Pulmonary artery endothelial cell (primary cell): ENCODE data around the gene CLEC2D. TPM values are rescaled to one million over a fixed set of nuclear protein-coding genes. Genes with fewer than 3 reads are reported as not detected.
"Not testable (repeated sequence)": the region's sequence is repeated elsewhere in the genome, so short reads cannot be mapped to it uniquely, and the experiment has no call there.

Source experiments
- DNase-seq: peaks from one replicate; pipeline ENCODE4 v3.0.0-alpha.2; 2011; ENCODE audit warnings: low read depth, low spot score
- total RNA-seq: library from RNA; depleted of rRNA; stranded (reverse); fragments of >200 nt; gene quantifications from 2 replicates; pipeline ENCODE4 v1.2.3, GENCODE V29; 2014

CLEC2D gene
- total RNA-seq, 1 donor from 2014 or later, result 0.79 TPM

- DNase-seq, result no peak
These were observed 18.2 kb upstream of the CLEC2D start for GRCh38 chr12:9651265-9651729.

- DNase-seq, result no peak
These were observed 9.5 kb upstream of the CLEC2D start for GRCh38 chr12:9660046-9660445.

GRCh38 chr12:9661720-9662119, 7.8 kb upstream of the CLEC2D start:
- no peak for DNase-seq

GRCh38 chr12:9662488-9662887, 7.0 kb upstream of the CLEC2D start:
- no peak for DNase-seq

GRCh38 chr12:9667403-9668160, 1.9 kb upstream of the CLEC2D start:
- DNase-seq, result no peak

GRCh38 chr12:9668161-9669018, 1.1 kb upstream of the CLEC2D start:
- DNase-seq, result no peak

GRCh38 chr12:9669019-9669326, 540 bp upstream of the CLEC2D start:
- DNase-seq, result no peak

- DNase-seq, result not testable (repeated sequence)
These were observed 2.8 kb downstream of the CLEC2D start for GRCh38 chr12:9672340-9672739.

GRCh38 chr12:9673404-9674225, 4.1 kb downstream of the CLEC2D start:
- DNase-seq, result peak; percentile 73

- DNase-seq, result no peak
These were observed 4.7 kb downstream of the CLEC2D start for GRCh38 chr12:9674226-9674590.

GRCh38 chr12:9682508-9682907, 13.0 kb downstream of the CLEC2D start:
- not testable (repeated sequence) for DNase-seq

- DNase-seq, result not testable (repeated sequence)
These were observed 13.4 kb downstream of the CLEC2D start for GRCh38 chr12:9682949-9683348.

- not testable (repeated sequence) for DNase-seq
These were observed 15.9 kb downstream of the CLEC2D start for GRCh38 chr12:9685366-9685765.

GRCh38 chr12:9685915-9686314, 16.4 kb downstream of the CLEC2D start:
- DNase-seq, result no peak

GRCh38 chr12:9687228-9687627, 17.7 kb downstream of the CLEC2D start:
- no peak for DNase-seq

- no peak for DNase-seq
These were observed 23.4 kb downstream of the CLEC2D start for GRCh38 chr12:9692909-9693308.

- no peak for DNase-seq
These were observed 24.7 kb downstream of the CLEC2D start for GRCh38 chr12:9694241-9694640.

GRCh38 chr12:9695150-9695549, 25.6 kb downstream of the CLEC2D start:
- DNase-seq, result not testable (repeated sequence)

GRCh38 chr12:9695661-9696060, 26.1 kb downstream of the CLEC2D start:
- not testable (repeated sequence) for DNase-seq

- no peak for DNase-seq
These were observed 28.1 kb downstream of the CLEC2D start for GRCh38 chr12:9697619-9698018.

- DNase-seq, result no peak
These were observed 29.2 kb downstream of the CLEC2D start for GRCh38 chr12:9698681-9699080.
